Erythroblast (primary cell): ENCODE results near the gene MCM3.

ENCODE experiments used
- GATA1 ChIP-seq: IDR thresholded peaks from 2 replicates; pipeline ENCODE4 v1.6.1; 2011; ENCODE audit warnings: low read depth, mild to moderate bottlenecking, control low read depth, low read length, moderate library complexity
- POLR2A ChIP-seq: IDR thresholded peaks from 2 replicates; pipeline ENCODE4 v1.6.1; 2011; ENCODE audit warnings: mild to moderate bottlenecking, low read length

DNA sequence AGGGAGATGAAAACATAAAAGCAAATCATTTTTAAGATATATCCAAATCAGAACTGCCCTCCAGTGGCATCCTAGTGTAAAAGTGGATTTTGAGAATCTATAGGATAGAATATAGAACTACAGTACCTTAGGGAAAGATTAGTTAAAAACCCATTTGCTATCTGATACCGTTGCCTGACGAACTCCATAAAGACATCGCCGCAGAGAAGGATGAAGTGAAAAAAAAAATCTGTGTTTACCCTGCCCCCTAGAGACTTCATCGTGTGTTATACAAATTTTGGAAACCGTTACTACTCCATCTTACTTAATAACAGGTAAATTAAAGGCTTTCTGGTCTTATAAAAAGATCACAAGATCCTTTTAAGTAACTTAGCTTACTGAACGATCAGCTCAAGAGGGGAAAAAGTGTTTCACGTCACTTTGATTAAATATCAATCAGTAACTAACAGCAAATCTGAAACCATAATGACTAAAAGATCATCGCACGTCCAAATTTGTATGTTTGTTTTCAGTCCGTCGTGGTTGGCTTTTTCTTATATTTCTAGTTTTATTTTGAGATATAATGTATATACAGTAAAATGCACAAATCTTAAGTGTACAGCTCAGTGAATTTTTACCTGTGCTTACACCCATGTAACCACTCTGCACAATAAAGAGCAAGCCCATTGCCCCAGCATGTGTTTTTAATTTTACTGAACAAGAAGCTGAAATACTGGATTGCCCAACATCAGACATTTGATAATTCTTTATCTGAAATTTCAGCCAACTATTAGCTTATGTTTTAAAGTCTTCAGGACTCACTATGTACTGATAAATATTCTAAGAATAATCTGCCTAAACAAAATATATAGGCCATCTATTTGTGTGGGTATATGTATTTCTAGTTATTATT is 881 bp upstream of the MCM3 start:
- TF ChIP-seq POLR2A (no peak), GATA1 (no peak)
